A549 (cell line): ENCODE results near the gene PBX3. TPM values are rescaled to one million over a fixed set of nuclear protein-coding genes. Genes with fewer than 3 reads are reported as not detected.
A peak's percentile ranks its signal among the peaks of the same experiment; 100 is the strongest.

Experiments
- ATAC-seq, 2 experiments: fragments of 200-7000 bp in 1 of 2; fragments of >200 bp in 1 of 2; cut with Nextera tagmentation in 1 of 2; cut with Tn5 transposase in 1 of 2; 3 replicates each; pipeline versions ENCODE4 v1.8.0 to v1.9.1; 2018 to 2020; ENCODE audit warnings: mild to moderate bottlenecking in 1 of 2, moderate library complexity in 1 of 2
- CTCF ChIA-PET: fragments of 300-600 bp; sonication (Branson Sonifier 250); formaldehyde crosslinking; extraction: SDS; loops from one replicate; lab custom pipeline; 2021; ENCODE audit warnings: antibody characterized with exemption, inconsistent platforms; lab: Yijun Ruan, JAX
- POLR2A ChIA-PET: fragments of 350-600 bp; formaldehyde crosslinking; extraction: SDS; loops from one replicate; lab custom pipeline; 2021; ENCODE audit warnings: antibody characterized with exemption, inconsistent platforms; lab: Yijun Ruan, JAX
- DNase-seq, 2 experiments: peaks; one replicate each; pipeline versions ENCODE4 v3.0.0 to v3.0.0-alpha.2; 2011 to 2016; ENCODE audit warnings: low read depth in 1 of 2, low spot score in 1 of 2
- FAIRE-seq: peaks from 2 replicates; lab custom pipeline; 2011; peaks lifted over from hg19 to GRCh38; lab: Jason Lieb, UNC
- H3K27ac ChIP-seq, 2 experiments: fragments of >200 bp; sonication (Bioruptor Twin); formaldehyde crosslinking; 3 replicates each; pipeline ENCODE4 v1.5.1; 2016 to 2017
- H3K4me1 ChIP-seq: fragments of >200 bp; sonication (Bioruptor Twin); formaldehyde crosslinking; 3 replicates; pipeline ENCODE4 v1.6.1; 2016
- H3K4me2 ChIP-seq: fragments of >200 bp; sonication (Bioruptor Twin); formaldehyde crosslinking; 3 replicates; pipeline ENCODE4 v1.6.1; 2016
- H3K4me3 ChIP-seq: fragments of >200 bp; sonication (Bioruptor Twin); formaldehyde crosslinking; 3 replicates; pipeline ENCODE4 v1.5.1; 2016
- H3K9me3 ChIP-seq: fragments of >200 bp; sonication (Bioruptor Twin); formaldehyde crosslinking; 3 replicates; pipeline ENCODE4 v1.6.1; 2016
- CBX2 ChIP-seq: fragments of 200-600 bp; sonication (generic); IDR thresholded peaks from 2 replicates; pipeline ENCODE4 v1.6.1; 2016; ENCODE audit warnings: low read depth, mild to moderate bottlenecking, borderline replicate concordance
- CBX8 ChIP-seq: fragments of 200-600 bp; sonication (generic); IDR thresholded peaks from 2 replicates; pipeline ENCODE4 v1.6.1; 2016
- CHD2 ChIP-seq: fragments of 150-350 bp; IDR thresholded peaks from 2 replicates; pipeline ENCODE4 v1.6.1; 2014; ENCODE audit warnings: low read length; ENCODE audit not compliant: partially characterized antibody
- CHD4 ChIP-seq: fragments of 200-600 bp; sonication (generic); IDR thresholded peaks from 2 replicates; pipeline ENCODE4 v1.6.1; 2016; ENCODE audit warnings: antibody characterized with exemption, mild to moderate bottlenecking, borderline replicate concordance
- E2F6 ChIP-seq: IDR thresholded peaks from 2 replicates; pipeline ENCODE4 v1.6.1; 2012; ENCODE audit warnings: low read depth, borderline replicate concordance
- FOSL2 ChIP-seq, 2 experiments: fragments of 450-650 bp in 1 of 2; fragments of >200 bp in 1 of 2; sonication (Bioruptor Twin) in 1 of 2; formaldehyde crosslinking; IDR thresholded peaks; 2 replicates each; pipeline versions ENCODE4 v1.5.0 to v1.6.1; 2016 to 2020; ENCODE audit warnings: mild to moderate bottlenecking in 1 of 2, moderate library complexity in 1 of 2
- FOXS1 ChIP-seq: fragments of 250-450 bp; sonication (Bioruptor Pico); IDR thresholded peaks from 2 replicates; pipeline ENCODE4 v1.5.0; 2020; ENCODE audit warnings: mild to moderate bottlenecking, moderate library complexity
- GATA3 ChIP-seq: IDR thresholded peaks from 2 replicates; pipeline ENCODE4 v1.6.1; 2012; ENCODE audit warnings: borderline replicate concordance
- HDAC2 ChIP-seq: fragments of 200-600 bp; sonication (generic); IDR thresholded peaks from 2 replicates; pipeline ENCODE4 v1.6.1; 2016
- HMGXB4 ChIP-seq: fragments of 250-450 bp; sonication (Bioruptor Pico); IDR thresholded peaks from 2 replicates; pipeline ENCODE4 v1.5.0; 2021; ENCODE audit warnings: mild to moderate bottlenecking, moderate library complexity, borderline replicate concordance
- HOXB5 ChIP-seq: fragments of 250-450 bp; sonication (Bioruptor Pico); IDR thresholded peaks from 2 replicates; pipeline ENCODE4 v1.5.0; 2020; ENCODE audit warnings: mild to moderate bottlenecking, moderate library complexity
- JUN ChIP-seq, 2 experiments: fragments of >200 bp; sonication (Bioruptor Twin); formaldehyde crosslinking; IDR thresholded peaks; 2 replicates in 1 of 2; 3 replicates in 1 of 2; pipeline ENCODE4 v1.6.1; 2016 to 2017
- MAFK ChIP-seq: fragments of 450-650 bp; IDR thresholded peaks from 2 replicates; pipeline ENCODE4 v1.6.1; 2014; ENCODE audit not compliant: partially characterized antibody
- MAZ ChIP-seq: fragments of 150-350 bp; IDR thresholded peaks from 2 replicates; pipeline ENCODE4 v1.6.1; 2014; ENCODE audit warnings: antibody characterized with exemption, low read depth, low read length, borderline replicate concordance
- RAD21 ChIP-seq, 2 experiments: fragments of >200 bp in 1 of 2; sonication (Bioruptor Twin) in 1 of 2; formaldehyde crosslinking in 1 of 2; IDR thresholded peaks in 1 of 2; conservative IDR thresholded peaks in 1 of 2; 2 replicates in 1 of 2; 3 replicates in 1 of 2; pipeline ENCODE4 v1.6.1; 2012 to 2018; ENCODE audit warnings: inconsistent platforms in 1 of 2
- SREBF2 ChIP-seq: fragments of 450-650 bp; IDR thresholded peaks from 2 replicates; pipeline ENCODE4 v1.6.1; 2014; ENCODE audit warnings: mild to moderate bottlenecking, moderate library complexity
- ZC3H11A ChIP-seq: fragments of 450-650 bp; IDR thresholded peaks from 2 replicates; pipeline ENCODE4 v1.6.1; 2014; ENCODE audit warnings: antibody characterized with exemption, mild to moderate bottlenecking
- WGBS: methylation state at CpG from one replicate; pipeline ENCODE4 v1.1.6; 2017; ENCODE audit errors: missing lambda C conversion rate; 5-methylcytosine and 5-hydroxymethylcytosine counted together
- polyA plus RNA-seq, 4 experiments: library from polyadenylated mRNA; depleted of rRNA in 3 of 4; stranded (reverse); fragments of >200 nt; fragmentation: RNase III in 1 of 4; extraction: RNeasy Plus Mini Kit Qiagen cat#74134 plus additional on column Dnase treatment in 1 of 4; gene quantifications; 2 replicates in 3 of 4; 3 replicates in 1 of 4; pipeline ENCODE4 v1.2.3, GENCODE V29; 2011 to 2017
- TF ChIP-seq, protein P1 (sequence below): fragments of 250-450 bp; sonication (Bioruptor Pico); IDR thresholded peaks from 2 replicates; pipeline ENCODE4 v1.5.0; 2020; ENCODE audit warnings: low read depth, mild to moderate bottlenecking, moderate library complexity
- TF ChIP-seq, protein P2 (sequence below): fragments of 450-650 bp; IDR thresholded peaks from 2 replicates; pipeline ENCODE4 v1.6.1; 2014; ENCODE audit warnings: antibody characterized with exemption
- TF ChIP-seq, protein P3 (sequence below): IDR thresholded peaks from 2 replicates; pipeline ENCODE4 v1.6.1; 2012
- TF ChIP-seq, protein P4 (sequence below): fragments of >200 bp; sonication (Bioruptor Twin); formaldehyde crosslinking; IDR thresholded peaks from 3 replicates; pipeline ENCODE4 v1.5.1; 2016

PBX3 gene
- polyA plus RNA-seq, 2 of the 4 experiments (the other 2 are of a cell fraction) = 10.7 to 23.5 TPM

DNA sequence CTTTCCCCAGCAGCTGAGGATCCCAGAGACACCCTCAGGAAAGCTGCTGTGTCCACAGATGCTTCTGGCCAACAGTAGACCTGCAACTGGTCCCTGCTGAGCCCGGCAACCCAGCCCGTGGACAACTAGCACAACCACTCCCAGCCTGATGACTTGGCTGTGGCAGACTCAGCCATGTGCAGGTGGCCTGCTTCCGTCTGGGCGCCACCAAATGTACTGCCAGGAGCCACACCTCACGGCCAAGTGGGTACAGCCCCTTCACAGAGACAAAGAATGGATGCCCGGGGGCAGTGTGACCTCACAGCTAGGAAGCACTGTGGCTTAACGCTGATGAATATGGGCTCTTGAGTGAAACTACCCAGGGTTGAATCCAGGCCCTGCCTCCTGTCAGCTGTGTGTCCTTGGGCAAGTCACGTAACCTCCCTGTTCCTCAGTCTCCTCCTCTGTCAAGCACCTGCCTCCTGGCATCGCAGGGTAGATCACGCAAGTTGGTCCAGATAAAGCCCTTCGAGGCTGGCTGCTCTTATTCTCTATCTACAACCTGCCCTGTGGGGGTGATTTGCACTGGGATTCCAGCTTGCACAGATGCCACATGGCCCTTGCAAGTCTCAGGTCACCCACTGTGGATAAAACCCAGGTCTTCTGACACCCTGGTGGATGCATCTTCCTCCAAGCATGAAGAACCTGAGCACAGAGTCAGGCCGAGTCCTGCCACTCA is 225.0 kb downstream of the PBX3 start:
- DNase-seq (no peak), ATAC-seq (peak; percentile 42 to 62; a peak in 3 of 6 replicates), FAIRE-seq (no peak)
- Histone ChIP-seq H3K4me3 (no peak overlapping the region), H3K4me1 (no peaks in the 10 kb centered on the region), H3K27ac (no peak overlapping the region), H3K4me2 (no peak overlapping the region), H3K9me3 (no peaks in the 10 kb centered on the region)
- WGBS = 75% methylated on average over 8 of the region's 12 CpGs
- TF ChIP-seq HMGXB4 (CRISPR knock-in tag) (no peak), MAZ (no peak)
- TF ChIP-seq, protein P1, sequence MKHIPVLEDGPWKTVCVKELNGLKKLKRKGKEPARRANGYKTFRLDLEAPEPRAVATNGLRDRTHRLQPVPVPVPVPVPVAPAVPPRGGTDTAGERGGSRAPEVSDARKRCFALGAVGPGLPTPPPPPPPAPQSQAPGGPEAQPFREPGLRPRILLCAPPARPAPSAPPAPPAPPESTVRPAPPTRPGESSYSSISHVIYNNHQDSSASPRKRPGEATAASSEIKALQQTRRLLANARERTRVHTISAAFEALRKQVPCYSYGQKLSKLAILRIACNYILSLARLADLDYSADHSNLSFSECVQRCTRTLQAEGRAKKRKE (CRISPR knock-in tag) = no peak
- ChIA-PET CTCF (no interaction called here), POLR2A (no interaction called here)

DNA sequence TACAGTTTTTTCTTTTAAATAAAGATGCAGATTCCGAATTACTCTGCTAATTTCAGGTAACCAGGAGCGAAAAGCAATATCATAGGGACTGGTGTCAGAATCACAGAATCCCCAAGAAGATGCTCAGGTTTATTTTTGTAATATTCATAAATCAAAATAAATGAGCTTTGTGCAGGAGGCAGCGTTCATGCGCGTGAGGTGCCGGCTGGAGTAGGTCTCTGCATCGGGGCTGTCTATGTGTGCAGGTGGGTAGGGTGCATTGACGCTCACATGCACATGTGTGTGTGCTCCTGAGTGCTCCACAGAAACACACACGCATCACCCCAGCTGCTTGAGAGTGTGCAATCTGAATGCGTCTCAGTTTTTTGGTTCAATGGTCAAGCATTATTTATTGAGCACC is 226.4 kb downstream of the PBX3 start:
- no peak overlapping the region for H3K4me2 ChIP-seq
- H3K4me3 ChIP-seq = no peak overlapping the region
- H3K4me1 ChIP-seq = no peaks in the 10 kb centered on the region
- FAIRE-seq (no peak), ATAC-seq (no peak), DNase-seq (no peak)
- ChIA-PET POLR2A (no interaction called here), CTCF (interaction anchor here (1.1 kb wide), 1 partner anchor 415 kb away, joined by 3 read pairs; no protein-coding TSS in a partner anchor)
- TF ChIP-seq CBX8 (no peak), CBX2 (no peak), MAFK (no peak), HDAC2 (no peak), FOSL2 (IDR thresholded peaks at IDR 0.05) (no peak), FOSL2 (CRISPR knock-in tag; IDR thresholded peaks at IDR 0.05) (no peak), RAD21 (conservative IDR thresholded peaks at IDR 0.05 in 1 of 2, IDR thresholded peaks at IDR 0.05 in 1 of 2) (no peak), FOXS1 (CRISPR knock-in tag) (no peak), HMGXB4 (CRISPR knock-in tag) (no peak), SREBF2 (no peak), CHD4 (no peak), E2F6 (no peak), ZC3H11A (no peak), CHD2 (no peak), JUN (IDR thresholded peaks at IDR 0.05) (no peak), HOXB5 (CRISPR knock-in tag) (no peak), GATA3 (no peak)
- TF ChIP-seq, protein P1 (CRISPR knock-in tag) = no peak
- TF ChIP-seq, protein P2, sequence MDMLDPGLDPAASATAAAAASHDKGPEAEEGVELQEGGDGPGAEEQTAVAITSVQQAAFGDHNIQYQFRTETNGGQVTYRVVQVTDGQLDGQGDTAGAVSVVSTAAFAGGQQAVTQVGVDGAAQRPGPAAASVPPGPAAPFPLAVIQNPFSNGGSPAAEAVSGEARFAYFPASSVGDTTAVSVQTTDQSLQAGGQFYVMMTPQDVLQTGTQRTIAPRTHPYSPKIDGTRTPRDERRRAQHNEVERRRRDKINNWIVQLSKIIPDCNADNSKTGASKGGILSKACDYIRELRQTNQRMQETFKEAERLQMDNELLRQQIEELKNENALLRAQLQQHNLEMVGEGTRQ = no peak
- TF ChIP-seq, protein P3, sequence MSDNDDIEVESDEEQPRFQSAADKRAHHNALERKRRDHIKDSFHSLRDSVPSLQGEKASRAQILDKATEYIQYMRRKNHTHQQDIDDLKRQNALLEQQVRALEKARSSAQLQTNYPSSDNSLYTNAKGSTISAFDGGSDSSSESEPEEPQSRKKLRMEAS = no peak
- TF ChIP-seq, protein P4, sequence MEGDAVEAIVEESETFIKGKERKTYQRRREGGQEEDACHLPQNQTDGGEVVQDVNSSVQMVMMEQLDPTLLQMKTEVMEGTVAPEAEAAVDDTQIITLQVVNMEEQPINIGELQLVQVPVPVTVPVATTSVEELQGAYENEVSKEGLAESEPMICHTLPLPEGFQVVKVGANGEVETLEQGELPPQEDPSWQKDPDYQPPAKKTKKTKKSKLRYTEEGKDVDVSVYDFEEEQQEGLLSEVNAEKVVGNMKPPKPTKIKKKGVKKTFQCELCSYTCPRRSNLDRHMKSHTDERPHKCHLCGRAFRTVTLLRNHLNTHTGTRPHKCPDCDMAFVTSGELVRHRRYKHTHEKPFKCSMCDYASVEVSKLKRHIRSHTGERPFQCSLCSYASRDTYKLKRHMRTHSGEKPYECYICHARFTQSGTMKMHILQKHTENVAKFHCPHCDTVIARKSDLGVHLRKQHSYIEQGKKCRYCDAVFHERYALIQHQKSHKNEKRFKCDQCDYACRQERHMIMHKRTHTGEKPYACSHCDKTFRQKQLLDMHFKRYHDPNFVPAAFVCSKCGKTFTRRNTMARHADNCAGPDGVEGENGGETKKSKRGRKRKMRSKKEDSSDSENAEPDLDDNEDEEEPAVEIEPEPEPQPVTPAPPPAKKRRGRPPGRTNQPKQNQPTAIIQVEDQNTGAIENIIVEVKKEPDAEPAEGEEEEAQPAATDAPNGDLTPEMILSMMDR = no peak
- H3K27ac ChIP-seq = no peak overlapping the region
- peaks cover 12% of the 10 kb centered on the region; the same call in 2 of the 3 replicates for H3K9me3 ChIP-seq
- 82% methylated on average over 10 of the region's 10 CpGs for WGBS
